GM12801 (cell line): ENCODE results near the gene CAST.

ENCODE experiments used
- CTCF ChIP-seq: IDR thresholded peaks from one replicate; pipeline ENCODE4 v1.5.1; 2011; ENCODE audit warnings: control low read depth; ENCODE audit not compliant: insufficient read length; ENCODE audit errors: extremely low read depth

The CAST gene

GRCh38 chr5:96673127-96673526 is 11.0 kb downstream of the CAST start:
- no peak for TF ChIP-seq CTCF

- no peak for TF ChIP-seq CTCF
These were observed 13.7 kb downstream of the CAST start for GRCh38 chr5:96675882-96676281.

GRCh38 chr5:96677496-96677895 is 15.3 kb downstream of the CAST start:
- TF ChIP-seq CTCF, result no peak

- TF ChIP-seq CTCF, result no peak
These were observed 17.1 kb downstream of the CAST start for GRCh38 chr5:96679293-96679692.

- no peak for TF ChIP-seq CTCF
These were observed 18.7 kb downstream of the CAST start for GRCh38 chr5:96680759-96681470.

- no peak for TF ChIP-seq CTCF
These were observed 21.2 kb downstream of the CAST start for GRCh38 chr5:96683392-96683791.

GRCh38 chr5:96683810-96684209 is 21.6 kb downstream of the CAST start:
- no peak for TF ChIP-seq CTCF
